Measurements from ENCODE around the gene MAML3. TPM values are rescaled to one million over a fixed set of nuclear protein-coding genes. Genes with fewer than 3 reads are reported as not detected.

The MAML3 gene
- total and polyA plus RNA-seq, 2 experiments from 2014 or later = 1.7 to 6.5 TPM

GRCh38 chr4:139762720-139763119, 391.3 kb downstream of the MAML3 start:
- H3K4me2 ChIP-seq = no peak overlapping the region
- no peak for DNase-seq (ENCODE audit: low spot score)
- no peaks in the 10 kb centered on the region for H3K79me2 ChIP-seq (replicated peaks; ENCODE audit: insufficient read depth)
- no peaks in the 10 kb centered on the region for H3K36me3 ChIP-seq (ENCODE audit: insufficient read depth)
- no peaks in the 10 kb centered on the region for H3K9me2 ChIP-seq (ENCODE audit: insufficient read depth)
- peaks cover 23% of the 10 kb centered on the region for H3K4me1 Mint-ChIP-seq
- H3K27me3 Mint-ChIP-seq (ENCODE audit: insufficient read depth, low read depth, poor library complexity) = peaks cover 6% of the 10 kb centered on the region
- no peak overlapping the region for H3K4me3 Mint-ChIP-seq
- no peak overlapping the region for H2AFZ ChIP-seq
- H3K4me1 ChIP-seq (ENCODE audit: insufficient read depth) = no peaks in the 10 kb centered on the region; the same call in 1 of the 2 replicates
- no peak for ATAC-seq
- no peaks in the 10 kb centered on the region for H3F3A ChIP-seq (replicated peaks; ENCODE audit: low read depth)
- no peaks in the 10 kb centered on the region for H3K9me3 Mint-ChIP-seq
- TF ChIP-seq ZNF462 (CRISPR knock-in tag; IDR thresholded peaks at IDR 0.05) (no peak), ETS1 (IDR thresholded peaks at IDR 0.05) (no peak), NANOG (IDR thresholded peaks at IDR 0.05; ENCODE audit: borderline replicate concordance) (no peak), ZNF331 (CRISPR knock-in tag; IDR thresholded peaks at IDR 0.05; ENCODE audit: low read depth) (no peak), POLR2AphosphoS5 (IDR thresholded peaks at IDR 0.05; ENCODE audit: low read depth) (no peak), ZNF114 (CRISPR knock-in tag; IDR thresholded peaks at IDR 0.05) (no peak), JUNB (IDR thresholded peaks at IDR 0.05; ENCODE audit: unreplicated experiment) (no peak), EZH2phosphoT487 (IDR thresholded peaks at IDR 0.05; ENCODE audit: unreplicated experiment) (no peak), EZH2 (IDR thresholded peaks at IDR 0.05; ENCODE audit: low read depth, unreplicated experiment) (no peak), CTCF (conservative IDR thresholded peaks at IDR 0.05; ENCODE audit: low read depth in 2 of 2) (no peak), CREB1 (CRISPR knock-in tag; IDR thresholded peaks at IDR 0.05; ENCODE audit: low read depth) (no peak), STAT1 (IDR thresholded peaks at IDR 0.05; ENCODE audit: unreplicated experiment) (no peak), REST (IDR thresholded peaks at IDR 0.05; ENCODE audit: unreplicated experiment) (no peak)
- H4K20me1 ChIP-seq (replicated peaks; ENCODE audit: insufficient read depth) = no peaks in the 10 kb centered on the region
- H3K27me3 ChIP-seq (ENCODE audit: insufficient read depth) = no peaks in the 10 kb centered on the region
- no peak overlapping the region for H3K27ac ChIP-seq (ENCODE audit: low read depth)
- H3K36me3 Mint-ChIP-seq (ENCODE audit: low read depth) = no peaks in the 10 kb centered on the region
- no peak overlapping the region for H3K4me3 ChIP-seq
- no peak overlapping the region for H3K27ac Mint-ChIP-seq
